Neural cell (in vitro differentiated cells): ENCODE results near the gene NPEPL1.

Experiments
- CTCF ChIP-seq: fragments of 450-650 bp; IDR thresholded peaks from 2 replicates; pipeline ENCODE4 v1.5.1; 2014; ENCODE audit warnings: antibody characterized with exemption, mild to moderate bottlenecking, moderate library complexity; ENCODE audit not compliant: poor library complexity, severe bottlenecking
- REST ChIP-seq: IDR thresholded peaks from 2 replicates; pipeline ENCODE4 v1.6.1; 2012; ENCODE audit warnings: borderline replicate concordance

- TF ChIP-seq CTCF (no peak), REST (no peak)
Measured at GRCh38 chr20:58708246-58708931, 15.8 kb downstream of the NPEPL1 start.
